Gastrocnemius medialis (tissue), 4 donors: Measurements from ENCODE around the gene EFCAB6.

ENCODE experiments used
- CTCF ChIP-seq, 5 experiments: fragments of 450-650 bp in 3 of 5; fragments of 200-600 bp in 2 of 5; sonication (generic) in 2 of 5; IDR thresholded peaks in 4 of 5; conservative IDR thresholded peaks in 1 of 5; 1 replicate in 4 of 5; 2 replicates in 1 of 5; pipeline ENCODE4 v1.5.1; 2016 to 2019; ENCODE audit warnings: antibody characterized with exemption in 5 of 5, mild to moderate bottlenecking in 3 of 5, moderate library complexity in 3 of 5
- POLR2A ChIP-seq, 2 donors: fragments of 450-650 bp; IDR thresholded peaks; one replicate each; pipeline ENCODE4 v1.6.1; 2017; ENCODE audit warnings: antibody characterized with exemption in 2 of 2, mild to moderate bottlenecking in 2 of 2, moderate library complexity in 2 of 2

GRCh38 chr22:43772831-43773230 lies 39.3 kb downstream of the EFCAB6 start:
- TF ChIP-seq CTCF (IDR thresholded peaks at IDR 0.05 in 4 of 5, conservative IDR thresholded peaks at IDR 0.05 in 1 of 5) (no peak), POLR2A (IDR thresholded peaks at IDR 0.05) (no peak)
